CD4-positive, alpha-beta T cell treated with Interferon alpha-2 for 1 hour (primary cell): ENCODE results near the gene DTX3.
"Not testable (repeated sequence)": the region's sequence is repeated elsewhere in the genome, so short reads cannot be mapped to it uniquely, and the experiment has no call there.

Experiments used
- DNase-seq, 2 donors: peaks; one replicate each; pipeline ENCODE4 v3.0.0-alpha.2; 2020 to 2022

DTX3 gene

GRCh38 chr12:57632958-57633840 is 28.6 kb downstream of the DTX3 start, which contains the start of gene B4GALNT1:
Gene B4GALNT1, minus strand, starts transcription at chr12:57633201. Its CDS starts 1,069 bp downstream, at chr12:57632132.
- DNase-seq: peak; percentile 58 to 72

GRCh38 chr12:57636731-57637130 is 32.1 kb downstream of the DTX3 start:
- not testable (repeated sequence) for DNase-seq

- DNase-seq: no peak
Observed at GRCh38 chr12:57637364-57637763, 32.7 kb downstream of the DTX3 start.

GRCh38 chr12:57638096-57638495 is 33.5 kb downstream of the DTX3 start:
- DNase-seq: no peak

- no peak for DNase-seq
Observed at GRCh38 chr12:57640175-57641042, 35.8 kb downstream of the DTX3 start.

- no peak for DNase-seq
Observed at GRCh38 chr12:57641699-57642442, 37.2 kb downstream of the DTX3 start.

- DNase-seq: not testable (repeated sequence)
Observed at GRCh38 chr12:57645990-57646658, 41.5 kb downstream of the DTX3 start.

GRCh38 chr12:57646659-57647049 is 42.0 kb downstream of the DTX3 start:
- DNase-seq: not testable (repeated sequence)

GRCh38 chr12:57654042-57654441 is 49.4 kb downstream of the DTX3 start:
- no peak for DNase-seq

GRCh38 chr12:57655541-57656240 is 51.1 kb downstream of the DTX3 start:
- no peak for DNase-seq

- not testable (repeated sequence) for DNase-seq
Observed at GRCh38 chr12:57656408-57656807, 51.8 kb downstream of the DTX3 start.

- no peak for DNase-seq
Observed at GRCh38 chr12:57657744-57658143, 53.1 kb downstream of the DTX3 start.

GRCh38 chr12:57658890-57659289 is 54.3 kb downstream of the DTX3 start:
- no peak for DNase-seq
